ENCODE measurements around the gene FCSK.
"Not testable (repeated sequence)": the region's sequence is repeated elsewhere in the genome, so short reads cannot be mapped to it uniquely, and the experiment has no call there.

Gene FCSK

GRCh38 chr16:70432356-70432722 is 22.1 kb upstream of the FCSK start:
- DNase-seq (ENCODE audit: low spot score), result no peak

GRCh38 chr16:70432723-70433457 is 21.5 kb upstream of the FCSK start:
- peak; percentile 67 for DNase-seq (ENCODE audit: low spot score)

GRCh38 chr16:70433458-70434103 is 20.8 kb upstream of the FCSK start:
- DNase-seq (ENCODE audit: low spot score), result no peak

- DNase-seq (ENCODE audit: low spot score), result no peak
Measured at GRCh38 chr16:70434484-70435260, 19.7 kb upstream of the FCSK start.

GRCh38 chr16:70437017-70437581 is 17.3 kb upstream of the FCSK start:
- no peak for DNase-seq (ENCODE audit: low spot score)

- no peak for DNase-seq (ENCODE audit: low spot score)
Measured at GRCh38 chr16:70437582-70438557, 16.5 kb upstream of the FCSK start.

- peak; percentile 29 for DNase-seq (ENCODE audit: low spot score)
Measured at GRCh38 chr16:70438585-70438968, 15.8 kb upstream of the FCSK start.

- peak; percentile 95 for DNase-seq (ENCODE audit: low spot score)
Measured at GRCh38 chr16:70438969-70439862, 15.2 kb upstream of the FCSK start, which contains the start of gene ST3GAL2. Gene ST3GAL2, minus strand, starts transcription at chr16:70439100. Its CDS starts 40,570 bp downstream, at chr16:70398530.

GRCh38 chr16:70440009-70440692 is 14.2 kb upstream of the FCSK start:
- DNase-seq (ENCODE audit: low spot score), result no peak

- no peak for DNase-seq (ENCODE audit: low spot score)
Measured at GRCh38 chr16:70441406-70441990, 12.9 kb upstream of the FCSK start.

GRCh38 chr16:70442344-70442743 is 12.1 kb upstream of the FCSK start:
- no peak for DNase-seq (ENCODE audit: low spot score)

GRCh38 chr16:70444249-70445063 is 9.9 kb upstream of the FCSK start:
- DNase-seq (ENCODE audit: low spot score), result no peak

- DNase-seq (ENCODE audit: low spot score), result no peak
Measured at GRCh38 chr16:70448075-70448474, 6.3 kb upstream of the FCSK start.

GRCh38 chr16:70450142-70451003 is 4.0 kb upstream of the FCSK start:
- DNase-seq (ENCODE audit: low spot score), result not testable (repeated sequence)

- DNase-seq (ENCODE audit: low spot score), result not testable (repeated sequence)
Measured at GRCh38 chr16:70451004-70451340, 3.4 kb upstream of the FCSK start.

GRCh38 chr16:70453117-70453891 is 1.1 kb upstream of the FCSK start:
- DNase-seq (ENCODE audit: low spot score), result no peak

GRCh38 chr16:70453892-70454221 is 538 bp upstream of the FCSK start:
- DNase-seq (ENCODE audit: low spot score), result no peak
